Caki2 (cell line): ENCODE results near the gene RASGEF1C. TPM values are rescaled to one million over a fixed set of nuclear protein-coding genes. Genes with fewer than 3 reads are reported as not detected.
"Not testable (repeated sequence)": the region's sequence is repeated elsewhere in the genome, so short reads cannot be mapped to it uniquely, and the experiment has no call there.

Source experiments
- DNase-seq: peaks from one replicate; pipeline ENCODE4 v3.0.0-alpha.2; 2015; ENCODE audit warnings: low read depth
- in situ Hi-C: cut with HindIII; loops from 2 replicates; pipeline ENCODE4 v1.10.0; 2016; ENCODE audit warnings: low sequenced_read_pairs, low pct_unique_long_range_greater_than_20kb, mixed read lengths
- total RNA-seq: library from RNA; depleted of rRNA; stranded (reverse); fragments of >200 nt; shearing (Covaris generic); gene quantifications from 2 replicates; pipeline ENCODE4 v1.2.3, GENCODE V29; 2014; ENCODE audit warnings: low replicate concordance

Gene RASGEF1C
- total RNA-seq, 1 experiment from 2014 or later = 0.64 TPM

GRCh38 chr5:180099733-180100611 is 109.0 kb downstream of the RASGEF1C start:
- in situ Hi-C loops = loop anchor here (25.0 kb wide), 1 partner anchor 112 kb away; the partner anchor contains the start of gene RASGEF1C
- no peak for DNase-seq

- in situ Hi-C loops = loop anchor here (25.0 kb wide), 1 partner anchor 113 kb away; the partner anchor contains the start of gene RASGEF1C
- no peak for DNase-seq
Observed at GRCh38 chr5:180098991-180099732, 109.8 kb downstream of the RASGEF1C start.

- DNase-seq = no peak
- in situ Hi-C loops = loop anchor here (25.0 kb wide), 1 partner anchor 114 kb away; the partner anchor contains the start of gene RASGEF1C
Observed at GRCh38 chr5:180098526-180098925, 110.5 kb downstream of the RASGEF1C start.

GRCh38 chr5:180097926-180098325 is 111.1 kb downstream of the RASGEF1C start:
- in situ Hi-C loops = loop anchor here (25.0 kb wide), 1 partner anchor 114 kb away; the partner anchor contains the start of gene RASGEF1C
- no peak for DNase-seq

- in situ Hi-C loops = loop anchor here (25.0 kb wide), 1 partner anchor 115 kb away; the partner anchor contains the start of gene RASGEF1C
Observed at GRCh38 chr5:180097163-180097894, 111.7 kb downstream of the RASGEF1C start.

GRCh38 chr5:180096616-180097015 is 112.4 kb downstream of the RASGEF1C start:
- in situ Hi-C loops = loop anchor here (25.0 kb wide), 1 partner anchor 116 kb away; the partner anchor contains the start of gene RASGEF1C

More at GRCh38 chr5:180097163-180097894, 111.7 kb downstream of the RASGEF1C start:
- DNase-seq = no peak

GRCh38 chr5:180095545-180095944 is 113.5 kb downstream of the RASGEF1C start:
- no peak for DNase-seq
- in situ Hi-C loops = loop anchor here (25.0 kb wide), 1 partner anchor 117 kb away; the partner anchor contains the start of gene RASGEF1C

More at GRCh38 chr5:180096616-180097015, 112.4 kb downstream of the RASGEF1C start:
- DNase-seq = no peak

- DNase-seq = no peak
- in situ Hi-C loops = loop anchor here (25.0 kb wide), 1 partner anchor 118 kb away; the partner anchor contains the start of gene RASGEF1C
Observed at GRCh38 chr5:180093651-180094382, 115.2 kb downstream of the RASGEF1C start.

- in situ Hi-C loops = loop anchor here (25.0 kb wide), 1 partner anchor 119 kb away; the partner anchor contains the start of gene RASGEF1C
- DNase-seq = no peak
Observed at GRCh38 chr5:180093241-180093640, 115.8 kb downstream of the RASGEF1C start.

GRCh38 chr5:180090769-180091546 is 118.1 kb downstream of the RASGEF1C start:
- in situ Hi-C loops = loop anchor here (25.0 kb wide), 1 partner anchor 121 kb away; the partner anchor contains the start of gene RASGEF1C
- peak; percentile 35 for DNase-seq

- in situ Hi-C loops = loop anchor here (25.0 kb wide), 1 partner anchor 122 kb away; the partner anchor contains the start of gene RASGEF1C
- DNase-seq = peak; percentile 75
Observed at GRCh38 chr5:180090098-180090768, 118.8 kb downstream of the RASGEF1C start.

GRCh38 chr5:180089628-180090027 is 119.4 kb downstream of the RASGEF1C start:
- in situ Hi-C loops = loop anchor here (25.0 kb wide), 1 partner anchor 123 kb away; the partner anchor contains the start of gene RASGEF1C
- DNase-seq = not testable (repeated sequence)

GRCh38 chr5:180088561-180088960 is 120.5 kb downstream of the RASGEF1C start:
- in situ Hi-C loops = loop anchor here (25.0 kb wide), 1 partner anchor 124 kb away; the partner anchor contains the start of gene RASGEF1C

GRCh38 chr5:180086816-180087399 is 122.1 kb downstream of the RASGEF1C start:
- DNase-seq = no peak
- in situ Hi-C loops = loop anchor here (25.0 kb wide), 1 partner anchor 125 kb away; the partner anchor contains the start of gene RASGEF1C

More at GRCh38 chr5:180088561-180088960, 120.5 kb downstream of the RASGEF1C start:
- no peak for DNase-seq

GRCh38 chr5:180085837-180086236 is 123.2 kb downstream of the RASGEF1C start:
- DNase-seq = no peak
- in situ Hi-C loops = loop anchor here (25.0 kb wide), 1 partner anchor 126 kb away; the partner anchor contains the start of gene RASGEF1C
